ENCODE measurements around the gene KDM7A.

- no peak for TF ChIP-seq TOX (CRISPR knock-in tag; IDR thresholded peaks at IDR 0.05; ENCODE audit: borderline replicate concordance)
- no peak for TF ChIP-seq TCF4 (CRISPR knock-in tag; IDR thresholded peaks at IDR 0.05; ENCODE audit: borderline replicate concordance)
- TF ChIP-seq, protein P1, sequence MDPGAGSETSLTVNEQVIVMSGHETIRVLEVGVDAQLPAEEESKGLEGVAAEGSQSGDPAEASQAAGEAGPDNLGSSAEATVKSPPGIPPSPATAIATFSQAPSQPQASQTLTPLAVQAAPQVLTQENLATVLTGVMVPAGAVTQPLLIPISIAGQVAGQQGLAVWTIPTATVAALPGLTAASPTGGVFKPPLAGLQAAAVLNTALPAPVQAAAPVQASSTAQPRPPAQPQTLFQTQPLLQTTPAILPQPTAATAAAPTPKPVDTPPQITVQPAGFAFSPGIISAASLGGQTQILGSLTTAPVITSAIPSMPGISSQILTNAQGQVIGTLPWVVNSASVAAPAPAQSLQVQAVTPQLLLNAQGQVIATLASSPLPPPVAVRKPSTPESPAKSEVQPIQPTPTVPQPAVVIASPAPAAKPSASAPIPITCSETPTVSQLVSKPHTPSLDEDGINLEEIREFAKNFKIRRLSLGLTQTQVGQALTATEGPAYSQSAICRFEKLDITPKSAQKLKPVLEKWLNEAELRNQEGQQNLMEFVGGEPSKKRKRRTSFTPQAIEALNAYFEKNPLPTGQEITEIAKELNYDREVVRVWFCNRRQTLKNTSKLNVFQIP (CRISPR knock-in tag; IDR thresholded peaks at IDR 0.05; ENCODE audit: borderline replicate concordance, low read depth), result no peak
- TF ChIP-seq ZFP3 (CRISPR knock-in tag; IDR thresholded peaks at IDR 0.05), result no peak
Measured at GRCh38 chr7:140085447-140085846, 91.3 kb downstream of the KDM7A start.

Data from SK-N-SH treated with all-trans-retinoic acid at 6 μM for 48 hours (cell line).